ENCODE data around the gene NOMO2.
"Not testable (repeated sequence)": the region's sequence is repeated elsewhere in the genome, so short reads cannot be mapped to it uniquely, and the experiment has no call there.

DNA sequence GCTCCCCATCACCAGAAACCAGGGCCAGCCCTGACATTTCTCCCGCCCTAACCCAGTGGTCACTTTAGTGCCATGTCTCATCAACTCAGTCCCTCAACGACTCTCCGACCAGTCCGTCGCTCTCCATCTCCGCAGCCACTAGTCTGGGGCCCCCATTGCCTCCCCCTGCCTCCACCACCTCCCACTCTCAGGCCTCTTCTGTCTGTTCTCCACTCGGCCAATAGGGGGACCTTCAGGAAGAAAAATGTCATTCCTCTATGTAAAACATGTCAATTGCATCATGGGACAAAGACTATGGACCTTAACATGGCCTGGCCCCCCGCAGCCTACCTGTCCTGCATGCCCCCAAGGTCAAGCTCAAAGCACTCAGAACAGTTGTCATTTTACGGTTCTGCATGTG is 39.3 kb downstream of the NOMO2 start:
- not testable (repeated sequence) for TF ChIP-seq ISL1 (CRISPR knock-in tag; IDR thresholded peaks at IDR 0.05); TCF4 (CRISPR knock-in tag; IDR thresholded peaks at IDR 0.05; ENCODE audit: borderline replicate concordance); RARB (CRISPR knock-in tag; IDR thresholded peaks at IDR 0.05)
- TF ChIP-seq, protein P1, sequence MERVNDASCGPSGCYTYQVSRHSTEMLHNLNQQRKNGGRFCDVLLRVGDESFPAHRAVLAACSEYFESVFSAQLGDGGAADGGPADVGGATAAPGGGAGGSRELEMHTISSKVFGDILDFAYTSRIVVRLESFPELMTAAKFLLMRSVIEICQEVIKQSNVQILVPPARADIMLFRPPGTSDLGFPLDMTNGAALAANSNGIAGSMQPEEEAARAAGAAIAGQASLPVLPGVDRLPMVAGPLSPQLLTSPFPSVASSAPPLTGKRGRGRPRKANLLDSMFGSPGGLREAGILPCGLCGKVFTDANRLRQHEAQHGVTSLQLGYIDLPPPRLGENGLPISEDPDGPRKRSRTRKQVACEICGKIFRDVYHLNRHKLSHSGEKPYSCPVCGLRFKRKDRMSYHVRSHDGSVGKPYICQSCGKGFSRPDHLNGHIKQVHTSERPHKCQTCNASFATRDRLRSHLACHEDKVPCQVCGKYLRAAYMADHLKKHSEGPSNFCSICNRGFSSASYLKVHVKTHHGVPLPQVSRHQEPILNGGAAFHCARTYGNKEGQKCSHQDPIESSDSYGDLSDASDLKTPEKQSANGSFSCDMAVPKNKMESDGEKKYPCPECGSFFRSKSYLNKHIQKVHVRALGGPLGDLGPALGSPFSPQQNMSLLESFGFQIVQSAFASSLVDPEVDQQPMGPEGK (CRISPR knock-in tag; IDR thresholded peaks at IDR 0.05; ENCODE audit: borderline replicate concordance), result not testable (repeated sequence)
- TF ChIP-seq, protein P2, sequence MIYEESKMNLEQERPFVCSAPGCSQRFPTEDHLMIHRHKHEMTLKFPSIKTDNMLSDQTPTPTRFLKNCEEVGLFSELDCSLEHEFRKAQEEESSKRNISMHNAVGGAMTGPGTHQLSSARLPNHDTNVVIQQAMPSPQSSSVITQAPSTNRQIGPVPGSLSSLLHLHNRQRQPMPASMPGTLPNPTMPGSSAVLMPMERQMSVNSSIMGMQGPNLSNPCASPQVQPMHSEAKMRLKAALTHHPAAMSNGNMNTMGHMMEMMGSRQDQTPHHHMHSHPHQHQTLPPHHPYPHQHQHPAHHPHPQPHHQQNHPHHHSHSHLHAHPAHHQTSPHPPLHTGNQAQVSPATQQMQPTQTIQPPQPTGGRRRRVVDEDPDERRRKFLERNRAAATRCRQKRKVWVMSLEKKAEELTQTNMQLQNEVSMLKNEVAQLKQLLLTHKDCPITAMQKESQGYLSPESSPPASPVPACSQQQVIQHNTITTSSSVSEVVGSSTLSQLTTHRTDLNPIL (CRISPR knock-in tag; IDR thresholded peaks at IDR 0.05; ENCODE audit: low read depth), result not testable (repeated sequence)
- TF ChIP-seq, protein P3, sequence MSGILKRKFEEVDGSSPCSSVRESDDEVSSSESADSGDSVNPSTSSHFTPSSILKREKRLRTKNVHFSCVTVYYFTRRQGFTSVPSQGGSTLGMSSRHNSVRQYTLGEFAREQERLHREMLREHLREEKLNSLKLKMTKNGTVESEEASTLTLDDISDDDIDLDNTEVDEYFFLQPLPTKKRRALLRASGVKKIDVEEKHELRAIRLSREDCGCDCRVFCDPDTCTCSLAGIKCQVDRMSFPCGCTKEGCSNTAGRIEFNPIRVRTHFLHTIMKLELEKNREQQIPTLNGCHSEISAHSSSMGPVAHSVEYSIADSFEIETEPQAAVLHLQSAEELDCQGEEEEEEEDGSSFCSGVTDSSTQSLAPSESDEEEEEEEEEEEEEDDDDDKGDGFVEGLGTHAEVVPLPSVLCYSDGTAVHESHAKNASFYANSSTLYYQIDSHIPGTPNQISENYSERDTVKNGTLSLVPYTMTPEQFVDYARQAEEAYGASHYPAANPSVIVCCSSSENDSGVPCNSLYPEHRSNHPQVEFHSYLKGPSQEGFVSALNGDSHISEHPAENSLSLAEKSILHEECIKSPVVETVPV (CRISPR knock-in tag; IDR thresholded peaks at IDR 0.05), result not testable (repeated sequence)
